ENCODE data around the gene SRRD. TPM values are rescaled to one million over a fixed set of nuclear protein-coding genes. Genes with fewer than 3 reads are reported as not detected.

SRRD gene
- total and polyA plus RNA-seq, 2 experiments from 2014 or later: 29.5 to 31.2 TPM

GRCh38 chr22:26453812-26454500 is 29.7 kb upstream of the SRRD start:
- TF ChIP-seq EZH2 (IDR thresholded peaks at IDR 0.05; ENCODE audit: borderline replicate concordance) (no peak), EZH2phosphoT487 (IDR thresholded peaks at IDR 0.05; ENCODE audit: low read depth, severe bottlenecking, unreplicated experiment) (no peak), CTCF (IDR thresholded peaks at IDR 0.05; ENCODE audit: poor library complexity) (no peak)
- H3K36me3 ChIP-seq (replicated peaks; ENCODE audit: insufficient read depth, low read depth): no peaks in the 10 kb centered on the region
- 88% methylated on average over 5 of the region's 5 CpGs for WGBS (ENCODE audit: low lambda C conversion rate, missing lambda C conversion rate)

GRCh38 chr22:26457661-26458272 is 25.9 kb upstream of the SRRD start:
- no peak overlapping the region for H3K27ac ChIP-seq
- H3K9me3 ChIP-seq (ENCODE audit: low read depth): no peaks in the 10 kb centered on the region
- no peaks in the 10 kb centered on the region for H3K36me3 ChIP-seq (replicated peaks; ENCODE audit: insufficient read depth, low read depth)
- no peaks in the 10 kb centered on the region for H3K9me2 ChIP-seq (replicated peaks; ENCODE audit: insufficient read depth)
- H2AFZ ChIP-seq: no peak overlapping the region
- H3K4me3 ChIP-seq: no peak overlapping the region
- peaks cover 19% of the 10 kb centered on the region for H3K79me2 ChIP-seq
- H3K27me3 ChIP-seq: no peaks in the 10 kb centered on the region
- H3K4me2 ChIP-seq: no peak overlapping the region
- H4K20me1 ChIP-seq (ENCODE audit: insufficient read depth, poor library complexity, severe bottlenecking): peaks cover 7% of the 10 kb centered on the region
- H3K4me1 ChIP-seq (ENCODE audit: insufficient read depth): no peaks in the 10 kb centered on the region
- no peak for DNase-seq (ENCODE audit: low spot score)
- TF ChIP-seq CTCF (IDR thresholded peaks at IDR 0.05; ENCODE audit: poor library complexity) (no peak), EZH2phosphoT487 (IDR thresholded peaks at IDR 0.05; ENCODE audit: low read depth, severe bottlenecking, unreplicated experiment) (no peak), EZH2 (IDR thresholded peaks at IDR 0.05; ENCODE audit: borderline replicate concordance) (no peak)
- WGBS (ENCODE audit: low lambda C conversion rate, missing lambda C conversion rate): 97% methylated on average over 26 of the region's 26 CpGs

More at GRCh38 chr22:26453812-26454500, 29.7 kb upstream of the SRRD start:
- H3K27me3 ChIP-seq: no peaks in the 10 kb centered on the region
- H3K9me3 ChIP-seq (ENCODE audit: low read depth): no peaks in the 10 kb centered on the region
- no peaks in the 10 kb centered on the region for H3K4me1 ChIP-seq (ENCODE audit: insufficient read depth)
- no peak overlapping the region for H2AFZ ChIP-seq
- H3K79me2 ChIP-seq: no peaks in the 10 kb centered on the region
- no peak for DNase-seq (ENCODE audit: low spot score)
- no peaks in the 10 kb centered on the region for H3K9me2 ChIP-seq (replicated peaks; ENCODE audit: insufficient read depth)
- H3K27ac ChIP-seq: no peak overlapping the region
- H4K20me1 ChIP-seq (ENCODE audit: insufficient read depth, poor library complexity, severe bottlenecking): no peaks in the 10 kb centered on the region
- H3K4me3 ChIP-seq: no peak overlapping the region
- no peak overlapping the region for H3K4me2 ChIP-seq

GRCh38 chr22:26460202-26460601 is 23.5 kb upstream of the SRRD start:
- WGBS (ENCODE audit: low lambda C conversion rate, missing lambda C conversion rate): 97% methylated on average over 6 of the region's 6 CpGs
- H3K4me3 ChIP-seq: no peak overlapping the region
- DNase-seq (ENCODE audit: low spot score): no peak
- no peak for TF ChIP-seq EZH2phosphoT487 (IDR thresholded peaks at IDR 0.05; ENCODE audit: low read depth, severe bottlenecking, unreplicated experiment)
- H3K36me3 ChIP-seq (replicated peaks; ENCODE audit: insufficient read depth, low read depth): no peaks in the 10 kb centered on the region
- H3K4me2 ChIP-seq: no peak overlapping the region
- H4K20me1 ChIP-seq (ENCODE audit: insufficient read depth, poor library complexity, severe bottlenecking): peaks cover 7% of the 10 kb centered on the region
- H3K9me2 ChIP-seq (replicated peaks; ENCODE audit: insufficient read depth): no peaks in the 10 kb centered on the region
- H3K9me3 ChIP-seq (ENCODE audit: low read depth): no peaks in the 10 kb centered on the region
- H2AFZ ChIP-seq: no peak overlapping the region
- H3K79me2 ChIP-seq: peaks cover 19% of the 10 kb centered on the region
- H3K4me1 ChIP-seq (ENCODE audit: insufficient read depth): peaks cover 4% of the 10 kb centered on the region
- H3K27ac ChIP-seq: no peak overlapping the region
- H3K27me3 ChIP-seq: no peaks in the 10 kb centered on the region

- no peaks in the 10 kb centered on the region for H3K9me2 ChIP-seq (replicated peaks; ENCODE audit: insufficient read depth)
- H2AFZ ChIP-seq: no peak overlapping the region
- H3K4me1 ChIP-seq (ENCODE audit: insufficient read depth): peaks cover 4% of the 10 kb centered on the region
- no peak overlapping the region for H3K4me3 ChIP-seq
- DNase-seq (ENCODE audit: low spot score): peak; percentile 78
- peak; percentile 77 for TF ChIP-seq CTCF (IDR thresholded peaks at IDR 0.05; ENCODE audit: poor library complexity)
- no peak for TF ChIP-seq EZH2phosphoT487 (IDR thresholded peaks at IDR 0.05; ENCODE audit: low read depth, severe bottlenecking, unreplicated experiment)
- TF ChIP-seq EZH2 (IDR thresholded peaks at IDR 0.05; ENCODE audit: borderline replicate concordance): no peak
- H3K27ac ChIP-seq: no peak overlapping the region
- H3K9me3 ChIP-seq (ENCODE audit: low read depth): no peaks in the 10 kb centered on the region
- 32% methylated on average over 3 of the region's 3 CpGs for WGBS (ENCODE audit: low lambda C conversion rate, missing lambda C conversion rate)
- no peaks in the 10 kb centered on the region for H3K27me3 ChIP-seq
- H4K20me1 ChIP-seq (ENCODE audit: insufficient read depth, poor library complexity, severe bottlenecking): peaks cover 7% of the 10 kb centered on the region
- H3K36me3 ChIP-seq (replicated peaks; ENCODE audit: insufficient read depth, low read depth): no peaks in the 10 kb centered on the region
- no peak overlapping the region for H3K4me2 ChIP-seq
- H3K79me2 ChIP-seq: peaks cover 19% of the 10 kb centered on the region
These were observed 22.4 kb upstream of the SRRD start for GRCh38 chr22:26461188-26461810.
